Uterus (tissue), 2 donors: ENCODE measurements around the gene HCLS1.

ENCODE experiments used
- POLR2A ChIP-seq, 2 donors: fragments of 450-650 bp; IDR thresholded peaks; one replicate each; pipeline ENCODE4 v1.6.1; 2016; ENCODE audit warnings: antibody characterized with exemption in 2 of 2, mild to moderate bottlenecking in 1 of 2, moderate library complexity in 1 of 2
- TF ChIP-seq, protein P1 (sequence below), 4 experiments: fragments of 200-600 bp in 2 of 4; fragments of 450-650 bp in 2 of 4; sonication (generic) in 2 of 4; IDR thresholded peaks; one replicate each; pipeline ENCODE4 v1.5.1; 2016 to 2019; ENCODE audit warnings: antibody characterized with exemption in 4 of 4, mild to moderate bottlenecking in 2 of 4, moderate library complexity in 1 of 4

DNA sequence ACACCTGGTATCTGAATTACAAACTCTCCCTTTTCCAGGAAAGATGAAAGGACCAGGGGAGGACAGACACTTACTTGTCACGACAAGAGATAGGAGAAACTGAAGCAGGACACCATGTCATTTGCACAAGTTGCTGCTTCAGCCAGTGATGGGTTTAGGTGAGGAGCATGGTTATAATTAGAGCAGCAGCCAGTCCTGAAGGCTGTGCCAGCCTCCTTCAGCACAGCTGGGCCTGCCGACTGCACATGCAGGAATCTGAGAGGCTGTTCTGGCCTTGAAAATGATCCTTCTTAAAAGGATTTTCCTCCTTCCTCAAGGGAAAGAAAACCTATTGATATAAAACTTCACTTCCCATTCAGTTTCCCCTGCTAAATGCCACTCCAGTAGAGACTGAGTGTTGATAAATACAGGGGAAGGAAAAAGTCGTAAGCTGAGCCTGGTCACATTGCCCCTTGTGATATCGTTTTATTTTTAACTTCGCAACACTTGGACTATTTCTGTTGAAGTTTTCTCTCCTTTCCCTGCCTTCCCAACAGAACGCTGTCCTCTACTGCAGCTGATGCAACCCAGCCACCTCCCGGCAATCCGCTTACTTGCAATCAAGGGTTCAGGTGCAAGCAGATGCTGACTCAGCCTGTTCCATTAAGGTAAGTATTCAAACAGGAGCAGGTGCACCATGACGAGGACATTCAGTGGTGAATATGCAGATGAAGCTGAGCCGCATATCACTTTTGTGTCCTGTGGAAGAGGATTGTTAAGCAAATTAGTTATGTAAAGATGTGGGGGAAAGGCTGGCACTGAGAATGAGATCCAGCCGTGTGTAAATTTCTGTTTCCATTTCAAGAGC lies 67.6 kb downstream of the HCLS1 start, which contains the start of gene FBXO40:
- TF ChIP-seq, protein P1, sequence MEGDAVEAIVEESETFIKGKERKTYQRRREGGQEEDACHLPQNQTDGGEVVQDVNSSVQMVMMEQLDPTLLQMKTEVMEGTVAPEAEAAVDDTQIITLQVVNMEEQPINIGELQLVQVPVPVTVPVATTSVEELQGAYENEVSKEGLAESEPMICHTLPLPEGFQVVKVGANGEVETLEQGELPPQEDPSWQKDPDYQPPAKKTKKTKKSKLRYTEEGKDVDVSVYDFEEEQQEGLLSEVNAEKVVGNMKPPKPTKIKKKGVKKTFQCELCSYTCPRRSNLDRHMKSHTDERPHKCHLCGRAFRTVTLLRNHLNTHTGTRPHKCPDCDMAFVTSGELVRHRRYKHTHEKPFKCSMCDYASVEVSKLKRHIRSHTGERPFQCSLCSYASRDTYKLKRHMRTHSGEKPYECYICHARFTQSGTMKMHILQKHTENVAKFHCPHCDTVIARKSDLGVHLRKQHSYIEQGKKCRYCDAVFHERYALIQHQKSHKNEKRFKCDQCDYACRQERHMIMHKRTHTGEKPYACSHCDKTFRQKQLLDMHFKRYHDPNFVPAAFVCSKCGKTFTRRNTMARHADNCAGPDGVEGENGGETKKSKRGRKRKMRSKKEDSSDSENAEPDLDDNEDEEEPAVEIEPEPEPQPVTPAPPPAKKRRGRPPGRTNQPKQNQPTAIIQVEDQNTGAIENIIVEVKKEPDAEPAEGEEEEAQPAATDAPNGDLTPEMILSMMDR (IDR thresholded peaks at IDR 0.05), result no peak
- no peak for TF ChIP-seq POLR2A (IDR thresholded peaks at IDR 0.05)
